HEK293T (cell line): ENCODE measurements around the gene RNF26.

Source experiments
- CTCF ChIA-PET: fragments of 350-600 bp; formaldehyde crosslinking; extraction: SDS; loops from one replicate; lab custom pipeline; 2021; ENCODE audit warnings: antibody characterized with exemption, inconsistent platforms; lab: Yijun Ruan, JAX
- POLR2A ChIA-PET: fragments of 350-600 bp; formaldehyde crosslinking; extraction: SDS; loops from one replicate; lab custom pipeline; 2020; ENCODE audit warnings: antibody characterized with exemption, inconsistent platforms; lab: Yijun Ruan, JAX
- DNase-seq: peaks from one replicate; pipeline ENCODE4 v3.0.0; 2012; ENCODE audit warnings: mixed read lengths; ENCODE audit errors: extremely low spot score
- ARNT ChIP-seq: fragments of 450-650 bp; IDR thresholded peaks from 2 replicates; pipeline ENCODE4 v1.6.1; 2017; ENCODE audit warnings: mild to moderate bottlenecking
- BHLHE40 ChIP-seq: fragments of 450-650 bp; IDR thresholded peaks from 2 replicates; pipeline ENCODE4 v1.6.1; 2016; ENCODE audit warnings: mild to moderate bottlenecking, moderate library complexity, borderline replicate concordance
- CTBP1 ChIP-seq: fragments of 450-650 bp; IDR thresholded peaks from 2 replicates; pipeline ENCODE4 v1.6.1; 2016; ENCODE audit warnings: borderline replicate concordance
- ELF4 ChIP-seq: fragments of 450-650 bp; IDR thresholded peaks from 2 replicates; pipeline ENCODE4 v1.6.1; 2017; ENCODE audit warnings: antibody characterized with exemption
- FOXA1 ChIP-seq: fragments of 450-650 bp; IDR thresholded peaks from 2 replicates; pipeline ENCODE4 v1.6.1; 2016; ENCODE audit warnings: mild to moderate bottlenecking
- FOXK2 ChIP-seq: fragments of 450-650 bp; IDR thresholded peaks from 2 replicates; pipeline ENCODE4 v1.6.1; 2016; ENCODE audit warnings: mild to moderate bottlenecking
- FOXM1 ChIP-seq: fragments of 450-650 bp; IDR thresholded peaks from 2 replicates; pipeline ENCODE4 v1.6.1; 2017; ENCODE audit warnings: mild to moderate bottlenecking, borderline replicate concordance
- HDGF ChIP-seq: fragments of 450-650 bp; IDR thresholded peaks from 2 replicates; pipeline ENCODE4 v1.6.1; 2017; ENCODE audit warnings: antibody characterized with exemption, borderline replicate concordance
- L3MBTL2 ChIP-seq: fragments of 450-650 bp; conservative IDR thresholded peaks from 2 replicates; pipeline ENCODE4 v1.6.1; 2016; ENCODE audit warnings: mild to moderate bottlenecking
- LEF1 ChIP-seq: fragments of 450-650 bp; IDR thresholded peaks from 2 replicates; pipeline ENCODE4 v1.6.1; 2017; ENCODE audit warnings: mild to moderate bottlenecking, borderline replicate concordance
- NFRKB ChIP-seq: fragments of 450-650 bp; IDR thresholded peaks from 2 replicates; pipeline ENCODE4 v1.6.1; 2016; ENCODE audit warnings: mild to moderate bottlenecking, moderate library complexity
- PKNOX1 ChIP-seq: fragments of 450-650 bp; IDR thresholded peaks from 2 replicates; pipeline ENCODE4 v1.6.1; 2016
- SP1 ChIP-seq: fragments of 450-650 bp; IDR thresholded peaks from 2 replicates; pipeline ENCODE4 v1.6.1; 2017
- SUZ12 ChIP-seq: fragments of 450-650 bp; IDR thresholded peaks from 2 replicates; pipeline ENCODE4 v1.6.1; 2016; ENCODE audit warnings: mild to moderate bottlenecking
- TARDBP ChIP-seq: fragments of 450-650 bp; IDR thresholded peaks from 2 replicates; pipeline ENCODE4 v1.6.1; 2016
- ZNF384 ChIP-seq: fragments of 450-650 bp; IDR thresholded peaks from 2 replicates; pipeline ENCODE4 v1.6.1; 2016

The RNF26 gene

DNA sequence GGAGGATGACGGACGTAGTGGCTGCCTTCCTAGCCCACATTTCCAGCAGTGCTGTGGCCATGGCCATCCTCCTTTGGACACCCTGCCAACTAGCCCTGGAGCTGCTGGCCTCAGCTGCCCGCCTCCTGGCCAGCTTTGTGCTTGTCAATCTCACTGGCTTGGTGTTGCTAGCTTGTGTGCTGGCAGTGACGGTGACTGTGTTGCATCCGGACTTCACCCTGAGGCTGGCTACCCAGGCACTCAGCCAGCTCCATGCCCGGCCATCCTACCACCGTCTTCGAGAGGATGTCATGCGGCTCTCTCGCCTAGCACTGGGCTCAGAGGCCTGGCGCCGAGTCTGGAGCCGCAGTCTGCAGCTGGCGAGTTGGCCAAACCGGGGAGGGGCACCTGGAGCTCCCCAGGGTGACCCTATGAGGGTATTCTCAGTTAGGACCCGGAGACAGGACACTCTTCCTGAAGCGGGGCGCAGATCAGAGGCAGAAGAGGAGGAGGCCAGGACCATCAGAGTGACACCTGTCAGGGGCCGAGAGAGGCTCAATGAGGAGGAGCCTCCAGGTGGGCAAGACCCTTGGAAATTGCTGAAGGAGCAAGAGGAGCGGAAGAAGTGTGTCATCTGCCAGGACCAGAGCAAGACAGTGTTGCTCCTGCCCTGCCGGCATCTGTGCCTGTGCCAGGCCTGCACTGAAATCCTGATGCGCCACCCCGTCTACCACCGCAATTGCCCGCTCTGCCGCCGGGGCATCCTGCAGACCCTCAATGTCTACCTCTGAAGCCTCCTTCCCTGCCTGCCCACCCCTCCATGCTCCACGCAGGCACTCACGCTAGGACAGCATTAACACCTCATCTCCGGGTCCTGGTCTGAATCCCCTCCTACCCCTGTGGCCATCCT lies 1.6 kb downstream of the RNF26 start:
- CTCF ChIA-PET, result interaction anchor here (0.6 kb wide), 1 partner anchor 44 kb away, joined by 3 read pairs; no protein-coding TSS in a partner anchor

GRCh38 chr11:119336744-119337469 lies 2.6 kb downstream of the RNF26 start:
- CTCF ChIA-PET, result interaction anchor here (0.7 to 4.0 kb wide), 9 partner anchors 9 to 246 kb away, joined by 3 to 57 read pairs (median 9); no protein-coding TSS in a partner anchor
- no peak for TF ChIP-seq ZNF384
- TF ChIP-seq BHLHE40, result no peak
- no peak for TF ChIP-seq FOXM1
- TF ChIP-seq L3MBTL2, result no peak
- no peak for TF ChIP-seq NFRKB
- TF ChIP-seq PKNOX1, result no peak
- no peak for TF ChIP-seq FOXK2
- no peak for TF ChIP-seq TARDBP
- TF ChIP-seq LEF1, result no peak
- no peak for TF ChIP-seq ELF4
- TF ChIP-seq CTBP1, result no peak
- TF ChIP-seq ARNT, result no peak
- TF ChIP-seq HDGF, result no peak
- TF ChIP-seq FOXA1, result no peak
- no peak for TF ChIP-seq SP1
- no peak for DNase-seq
- POLR2A ChIA-PET, result interaction anchor here (0.8 to 2.3 kb wide), 5 partner anchors 13 to 252 kb away, joined by 3 to 17 read pairs (median 4); partner anchors contain the start of genes HMBS and MCAM

More for the DNA sequence above, 1.6 kb downstream of the RNF26 start:
- no peak for TF ChIP-seq SP1
- no peak for DNase-seq
- POLR2A ChIA-PET, result no interaction called here

DNA sequence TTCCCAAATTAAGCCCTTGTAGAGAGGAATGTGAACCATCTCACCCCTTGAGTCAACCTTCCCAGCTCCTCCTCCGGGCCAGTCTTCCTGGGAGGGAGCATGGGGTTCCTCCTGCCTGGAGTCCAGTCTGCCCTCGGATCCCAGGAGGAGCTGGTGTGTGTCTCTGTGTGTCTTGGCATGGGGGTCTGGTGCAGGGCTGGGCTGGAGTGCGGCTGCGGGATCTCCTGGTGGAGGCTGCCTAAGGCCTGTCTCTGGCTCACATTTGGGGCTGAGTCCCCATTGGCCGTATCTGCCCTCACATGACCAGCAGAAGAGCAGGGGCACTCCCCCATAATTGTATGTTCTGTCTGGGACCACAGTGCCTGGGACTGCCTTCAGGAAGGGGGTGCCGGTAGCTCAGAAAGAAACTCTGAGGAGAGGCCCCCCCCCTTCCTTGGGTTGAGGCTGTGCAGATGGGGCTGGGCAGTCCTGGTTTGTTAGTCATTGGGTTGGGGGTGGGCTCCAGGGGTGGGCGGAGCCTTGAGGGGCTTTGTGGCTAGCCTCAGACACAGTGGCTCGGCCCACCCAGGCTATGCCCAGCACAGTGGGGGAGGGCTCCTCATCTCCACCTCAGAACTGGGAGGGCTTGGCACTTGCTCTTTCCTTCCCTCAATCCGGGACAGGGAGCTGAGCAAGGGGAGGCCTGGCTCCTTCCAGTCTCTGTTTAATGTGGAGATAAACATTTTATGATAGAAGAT lies 3.4 kb downstream of the RNF26 start:
- POLR2A ChIA-PET, result interaction anchor here (0.8 to 2.3 kb wide), 14 partner anchors 9 to 253 kb away, joined by 3 to 17 read pairs (median 4); partner anchors contain the start of genes DPAGT1, HINFP, HMBS and MCAM
- no peak for TF ChIP-seq L3MBTL2
- no peak for TF ChIP-seq PKNOX1
- TF ChIP-seq SUZ12, result no peak
- no peak for TF ChIP-seq BHLHE40
- TF ChIP-seq SP1, result no peak
- TF ChIP-seq LEF1, result no peak
- TF ChIP-seq CTBP1, result no peak
- TF ChIP-seq ZNF384, result no peak
- no peak for TF ChIP-seq FOXA1
- no peak for TF ChIP-seq NFRKB
- TF ChIP-seq HDGF, result no peak
- TF ChIP-seq TARDBP, result no peak
- no peak for TF ChIP-seq FOXM1
- no peak for TF ChIP-seq FOXK2
- TF ChIP-seq ARNT, result no peak
- no peak for TF ChIP-seq ELF4
- CTCF ChIA-PET, result interaction anchor here (0.7 to 4.0 kb wide), 24 partner anchors 10 to 247 kb away, joined by 3 to 57 read pairs (median 5); partner anchors contain the start of gene USP2
- no peak for DNase-seq

DNA sequence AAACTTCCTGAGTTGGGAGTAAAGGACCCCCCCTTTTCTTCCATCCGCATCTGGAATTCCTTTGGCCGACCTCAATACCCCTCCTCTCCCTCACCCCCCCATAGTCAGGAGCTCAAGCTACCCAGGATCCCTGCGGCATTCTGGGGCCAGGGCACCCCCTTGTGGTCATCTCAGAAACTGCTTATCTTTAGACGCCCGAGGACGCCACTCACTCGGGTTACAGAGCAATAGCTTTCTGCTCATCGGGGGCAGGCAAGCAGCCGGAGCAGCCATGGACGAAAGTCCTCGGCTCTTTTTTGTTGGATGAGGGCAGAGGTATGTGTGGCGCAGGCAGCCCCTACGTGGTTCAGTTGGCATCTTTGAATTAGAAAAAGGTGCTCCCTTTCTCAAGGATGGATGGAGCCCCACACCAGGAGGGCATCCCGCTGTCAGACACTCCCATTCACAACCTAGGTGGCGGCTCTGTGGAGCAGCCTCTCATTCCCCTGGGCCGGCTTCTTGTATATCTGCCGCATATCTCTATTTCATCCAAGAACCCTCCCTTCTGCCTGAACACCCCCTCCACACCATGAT lies 4.1 kb downstream of the RNF26 start:
- no peak for TF ChIP-seq FOXK2
- no peak for TF ChIP-seq SP1
- no peak for TF ChIP-seq PKNOX1
- no peak for TF ChIP-seq L3MBTL2
- TF ChIP-seq BHLHE40, result no peak
- no peak for TF ChIP-seq HDGF
- CTCF ChIA-PET, result interaction anchor here (0.7 to 4.0 kb wide), 26 partner anchors 9 to 273 kb away, joined by 3 to 57 read pairs (median 4); partner anchors contain the start of gene USP2
- POLR2A ChIA-PET, result interaction anchor here (1.0 to 2.3 kb wide), 11 partner anchors 9 to 237 kb away, joined by 3 to 17 read pairs (median 4); partner anchors contain the start of genes DPAGT1, HINFP, MCAM and USP2
- DNase-seq, result peak; percentile 85
